ENCODE measurements around the gene FAM229A.

FAM229A gene

GRCh38 chr1:32334274-32334861 is 27.9 kb downstream of the FAM229A start:
- no peak for DNase-seq
- Mint-ChIP-seq H3K4me1 (ENCODE audit: low read depth) (peaks cover 49% of the 10 kb centered on the region), H3K9me3 (no peaks in the 10 kb centered on the region), H3K4me3 (peak overlapping the region; percentile 83), H3K27me3 (no peaks in the 10 kb centered on the region), H3K36me3 (ENCODE audit: low read depth) (peaks cover 54% of the 10 kb centered on the region), H3K27ac (peak overlapping the region; percentile 89)

- DNase-seq: no peak
- H3K9me3 Mint-ChIP-seq: no peaks in the 10 kb centered on the region
- peaks cover 64% of the 10 kb centered on the region for H3K36me3 Mint-ChIP-seq (ENCODE audit: low read depth)
- no peak overlapping the region for H3K4me3 Mint-ChIP-seq
- peaks cover 39% of the 10 kb centered on the region for H3K4me1 Mint-ChIP-seq (ENCODE audit: low read depth)
- H3K27me3 Mint-ChIP-seq: no peaks in the 10 kb centered on the region
- H3K27ac Mint-ChIP-seq: peak overlapping the region; percentile 54
These were observed 28.9 kb downstream of the FAM229A start for GRCh38 chr1:32333251-32333963.

GRCh38 chr1:32332290-32333079 is 29.8 kb downstream of the FAM229A start:
- Mint-ChIP-seq H3K4me1 (ENCODE audit: low read depth) (peaks cover 32% of the 10 kb centered on the region), H3K36me3 (ENCODE audit: low read depth) (peaks cover 73% of the 10 kb centered on the region), H3K9me3 (no peaks in the 10 kb centered on the region), H3K27me3 (no peaks in the 10 kb centered on the region), H3K4me3 (no peak overlapping the region), H3K27ac (peak overlapping the region; percentile 66)
- no peak for DNase-seq

DNA sequence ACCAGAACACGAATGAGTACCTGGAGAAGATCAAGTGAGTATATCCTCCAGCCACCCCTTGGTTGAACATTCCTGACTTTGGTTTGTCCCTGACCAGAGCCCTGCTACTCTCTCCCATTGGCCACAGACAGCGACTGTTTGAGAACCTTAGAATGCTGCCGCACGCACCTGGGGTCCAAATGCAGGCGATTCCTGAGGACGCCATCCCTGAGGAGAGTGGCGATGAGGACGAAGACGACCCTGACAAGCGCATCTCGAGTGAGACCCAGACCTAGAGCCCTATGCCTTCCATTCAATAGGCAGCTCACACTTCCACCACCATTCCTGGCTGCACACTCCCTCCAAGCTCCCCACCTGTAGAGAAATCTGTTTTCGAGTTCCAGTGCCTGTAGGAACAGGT is 30.7 kb downstream of the FAM229A start:
- no peak for DNase-seq
- H3K9me3 Mint-ChIP-seq: no peaks in the 10 kb centered on the region
- H3K4me3 Mint-ChIP-seq: no peak overlapping the region
- H3K27me3 Mint-ChIP-seq: no peaks in the 10 kb centered on the region
- peak overlapping the region; percentile 66 for H3K27ac Mint-ChIP-seq
- H3K36me3 Mint-ChIP-seq (ENCODE audit: low read depth): peaks cover 82% of the 10 kb centered on the region
- peaks cover 23% of the 10 kb centered on the region for H3K4me1 Mint-ChIP-seq (ENCODE audit: low read depth)

- Mint-ChIP-seq H3K36me3 (ENCODE audit: low read depth) (peaks cover 89% of the 10 kb centered on the region), H3K27ac (peak overlapping the region; percentile 13), H3K4me3 (no peak overlapping the region), H3K4me1 (ENCODE audit: low read depth) (peaks cover 23% of the 10 kb centered on the region), H3K27me3 (no peaks in the 10 kb centered on the region), H3K9me3 (no peaks in the 10 kb centered on the region)
- no peak for DNase-seq
These were observed 31.6 kb downstream of the FAM229A start for GRCh38 chr1:32330558-32331151.

DNA sequence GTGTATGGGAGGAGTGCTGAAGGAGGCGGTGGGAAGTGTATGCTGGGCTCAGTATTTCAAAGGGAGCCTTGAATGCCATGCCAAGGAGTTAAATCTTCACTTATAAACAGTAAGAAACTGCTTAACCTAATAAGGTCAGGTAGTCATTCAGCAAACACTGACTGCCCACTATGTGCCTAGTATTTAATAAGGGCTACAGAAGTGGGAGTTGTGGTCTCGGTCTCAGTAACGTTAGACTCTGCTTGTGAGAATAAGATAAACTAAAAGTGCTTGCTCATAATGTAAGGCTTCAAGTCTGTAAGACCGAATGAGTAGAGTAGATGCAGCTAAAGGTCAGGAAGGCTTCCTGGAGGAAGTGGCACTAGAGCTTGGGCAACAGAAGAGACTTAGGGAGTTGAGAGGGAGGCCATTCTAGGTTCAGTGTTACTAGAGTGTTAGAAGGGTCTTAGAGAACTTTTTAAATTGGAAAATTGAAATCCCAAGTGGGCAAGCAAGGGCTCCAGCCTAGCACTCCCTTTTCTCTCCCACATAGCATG is 32.3 kb downstream of the FAM229A start:
- no peak overlapping the region for H3K4me3 Mint-ChIP-seq
- H3K4me1 Mint-ChIP-seq (ENCODE audit: low read depth): peaks cover 22% of the 10 kb centered on the region
- peaks cover 96% of the 10 kb centered on the region for H3K36me3 Mint-ChIP-seq (ENCODE audit: low read depth)
- H3K27me3 Mint-ChIP-seq: no peaks in the 10 kb centered on the region
- no peak for DNase-seq
- H3K27ac Mint-ChIP-seq: peak overlapping the region; percentile 84
- H3K9me3 Mint-ChIP-seq: no peaks in the 10 kb centered on the region

DNA sequence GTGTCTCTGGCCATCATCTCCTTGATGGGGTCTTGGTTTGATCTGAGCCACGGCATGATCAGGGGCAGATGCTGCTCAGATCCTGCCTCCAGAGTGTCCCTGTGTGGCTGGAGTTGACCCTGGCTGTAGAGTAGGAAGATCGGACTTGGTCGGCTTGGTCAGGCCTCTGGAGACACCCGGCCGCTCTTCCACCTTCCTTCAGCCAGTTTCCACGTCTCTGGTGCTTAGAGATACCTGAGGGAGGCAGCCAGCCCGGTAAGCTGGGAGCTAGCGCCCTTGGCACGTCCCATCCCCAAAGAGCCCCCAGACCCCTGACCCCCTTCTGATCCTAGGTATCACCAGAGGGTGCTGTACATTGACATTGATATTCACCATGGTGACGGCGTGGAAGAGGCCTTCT is 35.1 kb downstream of the FAM229A start:
- no peaks in the 10 kb centered on the region for H3K9me3 Mint-ChIP-seq
- DNase-seq: no peak
- no peak overlapping the region for H3K27ac Mint-ChIP-seq
- H3K27me3 Mint-ChIP-seq: no peaks in the 10 kb centered on the region
- H3K4me3 Mint-ChIP-seq: no peak overlapping the region
- H3K4me1 Mint-ChIP-seq (ENCODE audit: low read depth): peaks cover 22% of the 10 kb centered on the region
- peaks cover 92% of the 10 kb centered on the region for H3K36me3 Mint-ChIP-seq (ENCODE audit: low read depth)

DNA sequence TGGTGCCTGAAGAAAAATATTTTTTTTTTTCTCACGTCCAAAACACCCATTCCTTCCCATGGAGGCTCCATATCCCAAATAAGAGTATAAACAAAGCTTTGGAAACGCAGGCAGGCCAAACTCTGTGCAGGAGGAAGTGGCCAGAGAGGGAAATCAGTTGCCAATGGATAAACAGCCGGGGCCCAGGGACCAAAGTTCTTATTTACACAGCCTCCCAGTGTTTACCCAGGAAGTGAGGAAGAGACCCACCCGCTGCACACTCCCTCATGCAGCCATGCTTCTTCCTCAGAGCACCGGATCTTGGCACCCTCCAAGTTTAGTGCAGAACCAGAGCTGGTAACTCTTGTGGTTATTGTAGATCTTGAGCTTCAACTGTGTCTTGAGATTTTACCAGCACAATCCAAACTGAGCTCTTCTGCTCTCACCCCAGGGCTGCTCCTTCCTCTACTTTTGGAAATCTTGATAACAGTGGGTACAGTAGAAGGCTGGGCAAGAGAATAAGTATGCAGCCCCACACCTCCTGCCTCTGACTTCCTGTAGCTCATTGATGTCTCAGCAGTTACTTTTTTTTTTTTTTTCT is 40.5 kb downstream of the FAM229A start:
- DNase-seq: no peak
- Mint-ChIP-seq H3K9me3 (no peaks in the 10 kb centered on the region), H3K27me3 (no peaks in the 10 kb centered on the region), H3K27ac (peak overlapping the region; percentile 86), H3K4me1 (ENCODE audit: low read depth) (peaks cover 40% of the 10 kb centered on the region), H3K36me3 (ENCODE audit: low read depth) (peaks cover 82% of the 10 kb centered on the region), H3K4me3 (no peak overlapping the region)

DNA sequence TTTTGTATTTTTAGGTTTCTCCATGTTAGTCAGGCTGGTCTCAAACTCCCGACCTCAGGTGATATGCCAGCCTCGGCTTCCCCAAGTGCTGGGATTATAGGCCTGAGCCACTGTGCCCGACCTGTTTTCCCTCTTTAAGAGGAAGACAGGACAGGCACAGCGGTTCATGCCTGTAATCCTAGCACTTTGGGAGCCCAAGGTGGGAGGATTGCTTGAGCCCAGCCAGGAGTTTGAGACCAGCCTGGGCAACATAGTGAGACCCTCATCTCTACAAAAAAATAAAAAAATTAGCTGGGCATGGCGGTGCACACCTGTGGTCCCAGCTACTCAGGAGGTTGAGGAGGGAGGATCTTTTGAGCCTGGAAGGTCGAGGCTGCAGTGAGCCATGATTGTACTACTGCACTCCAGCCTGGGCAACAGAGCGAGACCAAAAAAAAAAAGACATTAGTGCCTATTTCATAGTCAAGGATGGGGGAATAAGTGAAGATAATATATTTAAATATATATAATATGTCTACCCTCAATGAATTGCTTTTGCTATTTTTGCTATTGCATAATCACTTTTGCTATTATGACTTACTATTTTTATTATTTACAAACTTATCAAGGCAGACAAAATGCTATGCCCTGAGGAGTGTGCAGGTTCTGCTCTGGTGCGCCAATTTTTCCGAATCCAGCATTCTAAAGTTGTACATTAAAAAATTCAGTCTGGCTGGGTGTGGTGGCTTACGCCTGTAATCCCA is 44.0 kb downstream of the FAM229A start:
- Mint-ChIP-seq H3K27ac (no peak overlapping the region), H3K4me3 (no peak overlapping the region), H3K9me3 (no peaks in the 10 kb centered on the region)

DNA sequence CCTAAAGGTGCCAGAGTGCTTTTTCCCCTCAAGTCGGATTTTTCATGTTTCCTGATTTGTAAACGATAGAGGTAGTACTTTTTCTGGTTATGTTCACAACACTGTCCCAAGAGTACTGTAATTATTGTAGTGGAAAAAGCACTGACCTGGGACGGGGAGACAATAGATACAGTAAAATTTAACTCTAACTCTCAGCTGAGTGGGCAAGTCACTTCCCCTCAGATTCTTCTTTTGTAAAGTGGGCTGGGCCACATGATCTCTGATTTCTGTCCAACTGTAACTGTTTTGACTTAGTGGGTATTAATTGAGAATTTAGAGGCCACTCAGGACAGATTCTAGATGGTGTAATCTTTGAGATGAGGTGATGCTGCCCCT is 45.4 kb downstream of the FAM229A start:
- H3K4me1 Mint-ChIP-seq (ENCODE audit: low read depth): peaks cover 35% of the 10 kb centered on the region
- peaks cover 59% of the 10 kb centered on the region for H3K36me3 Mint-ChIP-seq (ENCODE audit: low read depth)
- no peak for DNase-seq
- no peaks in the 10 kb centered on the region for H3K27me3 Mint-ChIP-seq
- no peaks in the 10 kb centered on the region for H3K9me3 Mint-ChIP-seq
- no peak overlapping the region for H3K4me3 Mint-ChIP-seq
- peak overlapping the region; percentile 71 for H3K27ac Mint-ChIP-seq

More for the DNA sequence above, 44.0 kb downstream of the FAM229A start:
- Mint-ChIP-seq H3K27me3 (no peaks in the 10 kb centered on the region), H3K36me3 (ENCODE audit: low read depth) (peaks cover 68% of the 10 kb centered on the region), H3K4me1 (ENCODE audit: low read depth) (peaks cover 43% of the 10 kb centered on the region)
- no peak for DNase-seq

GRCh38 chr1:32311709-32312393 is 50.4 kb downstream of the FAM229A start:
- Mint-ChIP-seq H3K9me3 (no peaks in the 10 kb centered on the region), H3K4me3 (no peak overlapping the region), H3K27ac (peak overlapping the region; percentile 58), H3K27me3 (no peaks in the 10 kb centered on the region), H3K36me3 (ENCODE audit: low read depth) (peaks cover 47% of the 10 kb centered on the region), H3K4me1 (ENCODE audit: low read depth) (peaks cover 57% of the 10 kb centered on the region)
- no peak for DNase-seq
